PC-9 (cell line): Measurements from ENCODE around the gene CCKAR.

Experiments used
- EZH2 ChIP-seq: fragments of 200-600 bp; sonication (generic); IDR thresholded peaks from 2 replicates; pipeline ENCODE4 v1.8.0; 2017; ENCODE audit warnings: antibody characterized with exemption, low read depth
- TF ChIP-seq, protein P1 (sequence below): fragments of 200-600 bp; sonication (generic); conservative IDR thresholded peaks from 2 replicates; pipeline ENCODE4 v1.6.1; 2017; ENCODE audit warnings: mixed run types, antibody characterized with exemption, mild to moderate bottlenecking, moderate library complexity

DNA sequence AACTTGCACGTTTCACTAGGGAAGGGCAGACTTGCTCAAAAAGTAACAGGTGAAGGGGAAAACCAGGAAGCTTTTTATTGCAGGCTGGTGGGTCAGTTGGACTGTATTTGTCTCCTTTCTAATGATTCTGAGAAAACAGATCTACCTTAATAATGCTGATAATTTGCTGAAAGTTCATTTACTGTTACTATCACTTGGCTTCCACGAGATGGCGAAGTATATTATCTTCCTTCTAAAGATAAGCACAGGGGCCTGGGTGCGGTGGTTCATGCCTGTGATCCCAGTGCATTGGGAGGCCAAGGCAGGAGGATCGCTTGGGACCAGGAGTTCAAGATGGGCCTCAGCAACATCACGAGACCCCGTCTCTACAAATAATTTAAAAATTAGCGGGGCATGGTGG lies 16.4 kb downstream of the CCKAR start:
- TF ChIP-seq, protein P1, sequence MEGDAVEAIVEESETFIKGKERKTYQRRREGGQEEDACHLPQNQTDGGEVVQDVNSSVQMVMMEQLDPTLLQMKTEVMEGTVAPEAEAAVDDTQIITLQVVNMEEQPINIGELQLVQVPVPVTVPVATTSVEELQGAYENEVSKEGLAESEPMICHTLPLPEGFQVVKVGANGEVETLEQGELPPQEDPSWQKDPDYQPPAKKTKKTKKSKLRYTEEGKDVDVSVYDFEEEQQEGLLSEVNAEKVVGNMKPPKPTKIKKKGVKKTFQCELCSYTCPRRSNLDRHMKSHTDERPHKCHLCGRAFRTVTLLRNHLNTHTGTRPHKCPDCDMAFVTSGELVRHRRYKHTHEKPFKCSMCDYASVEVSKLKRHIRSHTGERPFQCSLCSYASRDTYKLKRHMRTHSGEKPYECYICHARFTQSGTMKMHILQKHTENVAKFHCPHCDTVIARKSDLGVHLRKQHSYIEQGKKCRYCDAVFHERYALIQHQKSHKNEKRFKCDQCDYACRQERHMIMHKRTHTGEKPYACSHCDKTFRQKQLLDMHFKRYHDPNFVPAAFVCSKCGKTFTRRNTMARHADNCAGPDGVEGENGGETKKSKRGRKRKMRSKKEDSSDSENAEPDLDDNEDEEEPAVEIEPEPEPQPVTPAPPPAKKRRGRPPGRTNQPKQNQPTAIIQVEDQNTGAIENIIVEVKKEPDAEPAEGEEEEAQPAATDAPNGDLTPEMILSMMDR = no peak
- no peak for TF ChIP-seq EZH2
